Liver (tissue), 9 donors: Measurements from ENCODE around the gene CSTPP1. TPM values are rescaled to one million over a fixed set of nuclear protein-coding genes. Genes with fewer than 3 reads are reported as not detected.

Experiments
- DNase-seq: peaks from one replicate; pipeline ENCODE4 v3.0.0-alpha.2; 2017; ENCODE audit warnings: low spot score
- H3K27ac ChIP-seq, 2 donors: one replicate each; pipeline ENCODE4 v1.7.0; 2013; ENCODE audit warnings: inconsistent platforms in 2 of 2, low read length in 2 of 2, control low read depth in 1 of 2, low read depth in 1 of 2, mild to moderate bottlenecking in 1 of 2
- H3K27me3 ChIP-seq, 4 donors: one replicate each; pipeline versions ENCODE4 v1.6.1 to v1.7.0; 2013; ENCODE audit warnings: low read length in 3 of 4, inconsistent platforms in 1 of 4, mild to moderate bottlenecking in 1 of 4, moderate library complexity in 1 of 4; ENCODE audit not compliant: control insufficient read depth in 4 of 4, insufficient read depth in 4 of 4
- H3K36me3 ChIP-seq, 4 donors: one replicate each; pipeline versions ENCODE4 v1.6.1 to v1.7.0; 2013; ENCODE audit warnings: low read length in 3 of 4, mild to moderate bottlenecking in 3 of 4, low read depth in 1 of 4, moderate library complexity in 1 of 4; ENCODE audit not compliant: control insufficient read depth in 4 of 4, insufficient read depth in 3 of 4
- H3K4me1 ChIP-seq, 4 donors: one replicate each; pipeline versions ENCODE4 v1.6.1 to v1.7.0; 2013; ENCODE audit warnings: low read length in 3 of 4, mild to moderate bottlenecking in 3 of 4, moderate library complexity in 1 of 4; ENCODE audit not compliant: control insufficient read depth in 4 of 4, insufficient read depth in 4 of 4
- H3K4me3 ChIP-seq, 3 donors: one replicate each; pipeline versions ENCODE4 v1.6.1 to v1.7.0; 2013; ENCODE audit warnings: low read length in 3 of 3, control low read depth in 1 of 3, low read depth in 1 of 3, mild to moderate bottlenecking in 1 of 3
- H3K9ac ChIP-seq, 2 donors: one replicate each; pipeline ENCODE4 v1.7.0; 2013; ENCODE audit warnings: low read length in 2 of 2, mild to moderate bottlenecking in 2 of 2, moderate library complexity in 2 of 2, control low read depth in 1 of 2, low read depth in 1 of 2
- H3K9me3 ChIP-seq, 4 donors: one replicate each; pipeline versions ENCODE4 v1.6.1 to v1.7.0; 2013; ENCODE audit warnings: low read length in 3 of 4; ENCODE audit not compliant: control insufficient read depth in 4 of 4
- FOXA1 ChIP-seq: IDR thresholded peaks from 2 replicates; pipeline ENCODE4 v1.6.1; 2016; ENCODE audit warnings: antibody characterized with exemption
- FOXA2 ChIP-seq: IDR thresholded peaks from 2 replicates; pipeline ENCODE4 v1.6.1; 2016; ENCODE audit warnings: antibody characterized with exemption
- GABPA ChIP-seq, 2 donors: IDR thresholded peaks in 1 of 2; conservative IDR thresholded peaks in 1 of 2; 2 replicates each; pipeline ENCODE4 v1.6.1; 2016; ENCODE audit warnings: antibody characterized with exemption in 2 of 2, mild to moderate bottlenecking in 1 of 2, moderate library complexity in 1 of 2
- HNF4A ChIP-seq, 2 donors: conservative IDR thresholded peaks; 2 replicates each; pipeline ENCODE4 v1.6.1; 2016; ENCODE audit warnings: antibody characterized with exemption in 2 of 2, mild to moderate bottlenecking in 2 of 2
- HNF4G ChIP-seq: IDR thresholded peaks from 2 replicates; pipeline ENCODE4 v1.6.1; 2016; ENCODE audit warnings: antibody characterized with exemption
- JUND ChIP-seq, 2 donors: IDR thresholded peaks; 2 replicates each; pipeline ENCODE4 v1.6.1; 2016; ENCODE audit warnings: antibody characterized with exemption in 2 of 2
- NR2F2 ChIP-seq: IDR thresholded peaks from 2 replicates; pipeline ENCODE4 v1.6.1; 2016; ENCODE audit warnings: antibody characterized with exemption
- RAD21 ChIP-seq, 2 donors: IDR thresholded peaks; 2 replicates each; pipeline ENCODE4 v1.6.1; 2016; ENCODE audit warnings: antibody characterized with exemption in 2 of 2, mild to moderate bottlenecking in 2 of 2
- REST ChIP-seq: IDR thresholded peaks from 2 replicates; pipeline ENCODE4 v1.6.1; 2016; ENCODE audit warnings: antibody characterized with exemption, mild to moderate bottlenecking
- RXRA ChIP-seq, 2 donors: IDR thresholded peaks; 2 replicates each; pipeline ENCODE4 v1.6.1; 2017 to 2018; ENCODE audit warnings: antibody characterized with exemption in 2 of 2, mild to moderate bottlenecking in 1 of 2
- SP1 ChIP-seq: IDR thresholded peaks from 2 replicates; pipeline ENCODE4 v1.6.1; 2018; ENCODE audit warnings: antibody characterized with exemption, mild to moderate bottlenecking
- TAF1 ChIP-seq: conservative IDR thresholded peaks from 2 replicates; pipeline ENCODE4 v1.6.1; 2016; ENCODE audit warnings: antibody characterized with exemption, mild to moderate bottlenecking
- YY1 ChIP-seq: IDR thresholded peaks from 2 replicates; pipeline ENCODE4 v1.6.1; 2016; ENCODE audit warnings: antibody characterized with exemption, mild to moderate bottlenecking
- ZBTB33 ChIP-seq: IDR thresholded peaks from 2 replicates; pipeline ENCODE4 v1.6.1; 2016; ENCODE audit warnings: antibody characterized with exemption
- WGBS: extraction: QIAGEN DNeasy Blood & Tissue Kit; methylation state at CpG from one replicate; pipeline ENCODE4 v1.1.7; 2013; 5-methylcytosine and 5-hydroxymethylcytosine counted together
- polyA plus RNA-seq, 2 donors: library from polyadenylated mRNA; stranded (reverse) in 1 of 2; unstranded in 1 of 2; fragments of 200-250 nt in 1 of 2; fragments of >200 nt in 1 of 2; fragmentation: Nextera tagmentation in 1 of 2; extraction: Ambion mirVana in 1 of 2; gene quantifications; one replicate each; pipeline versions ENCODE4 v1.2.1 to v1.2.3, GENCODE V29; 2013 to 2015
- total RNA-seq, 2 donors: library from RNA; depleted of rRNA; stranded (reverse); fragments of >200 nt; gene quantifications; one replicate each; pipeline ENCODE4 v1.2.3, GENCODE V29; 2014
- TF ChIP-seq, protein P1 (sequence below): IDR thresholded peaks from 2 replicates; pipeline ENCODE4 v1.6.1; 2016; ENCODE audit warnings: antibody characterized with exemption
- TF ChIP-seq, protein P2 (sequence below): IDR thresholded peaks from 2 replicates; pipeline ENCODE4 v1.6.1; 2016; ENCODE audit warnings: antibody characterized with exemption
- TF ChIP-seq, protein P3 (sequence below): fragments of 150-350 bp; IDR thresholded peaks from 2 replicates; pipeline ENCODE4 v1.5.1; 2017; ENCODE audit warnings: improper control_type of control experiment, low read depth, low read length; ENCODE audit not compliant: missing input control
- donor health status: healthy.
- donor health status: healthy.
- donor health status: healthy.
- donor health status: healthy.
- donor health status: healthy.

The CSTPP1 gene
- total and polyA plus RNA-seq, 4 donors: 5.4 to 6.6 (median 5.7) TPM

GRCh38 chr11:47157805-47158204 lies 221.2 kb downstream of the CSTPP1 start (continued):
- TF ChIP-seq ZBTB33 (no peak), YY1 (no peak)
- TF ChIP-seq, protein P1, sequence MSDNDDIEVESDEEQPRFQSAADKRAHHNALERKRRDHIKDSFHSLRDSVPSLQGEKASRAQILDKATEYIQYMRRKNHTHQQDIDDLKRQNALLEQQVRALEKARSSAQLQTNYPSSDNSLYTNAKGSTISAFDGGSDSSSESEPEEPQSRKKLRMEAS: no peak

DNA sequence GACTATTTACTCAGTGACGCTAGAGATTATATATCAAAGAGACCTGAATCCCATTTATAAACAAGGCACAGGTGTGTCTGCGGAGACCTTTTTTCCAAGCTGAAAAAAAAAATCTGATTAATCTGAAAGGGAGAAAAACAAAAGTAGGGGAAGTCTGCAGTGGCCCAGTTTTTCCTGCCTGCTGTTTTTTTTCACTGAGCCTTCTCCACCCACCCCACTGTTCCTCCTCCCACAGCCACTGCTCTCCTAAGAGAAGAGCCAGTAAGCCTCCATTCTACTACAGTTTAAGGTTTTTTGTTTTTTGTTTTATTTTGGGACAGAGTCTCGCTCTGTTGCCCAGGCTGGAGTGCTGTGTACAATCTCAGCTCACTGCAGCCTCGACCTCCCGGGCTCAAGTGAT lies 221.7 kb downstream of the CSTPP1 start:
- H3K27me3 ChIP-seq: no peaks in the 10 kb centered on the region
- 79% methylated on average over 5 of the region's 5 CpGs for WGBS

More for the DNA sequence above, 221.7 kb downstream of the CSTPP1 start:
- TF ChIP-seq, protein P1: no peak
- no peak for TF ChIP-seq YY1
- TF ChIP-seq, protein P2, sequence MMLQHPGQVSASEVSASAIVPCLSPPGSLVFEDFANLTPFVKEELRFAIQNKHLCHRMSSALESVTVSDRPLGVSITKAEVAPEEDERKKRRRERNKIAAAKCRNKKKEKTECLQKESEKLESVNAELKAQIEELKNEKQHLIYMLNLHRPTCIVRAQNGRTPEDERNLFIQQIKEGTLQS: no peak
- no peak for TF ChIP-seq FOXA1
- no peak for TF ChIP-seq HNF4A (conservative IDR thresholded peaks at IDR 0.05)
- TF ChIP-seq RXRA (IDR thresholded peaks at IDR 0.05): no peak
- TF ChIP-seq HNF4G: no peak
- no peak for TF ChIP-seq TAF1
- TF ChIP-seq SP1: no peak
- no peak for TF ChIP-seq ZBTB33
- TF ChIP-seq FOXA2: no peak
- no peak for TF ChIP-seq NR2F2
- TF ChIP-seq JUND (IDR thresholded peaks at IDR 0.05): no peak
- TF ChIP-seq GABPA (IDR thresholded peaks at IDR 0.05 in 1 of 2, conservative IDR thresholded peaks at IDR 0.05 in 1 of 2): no peak
- TF ChIP-seq, protein P3, sequence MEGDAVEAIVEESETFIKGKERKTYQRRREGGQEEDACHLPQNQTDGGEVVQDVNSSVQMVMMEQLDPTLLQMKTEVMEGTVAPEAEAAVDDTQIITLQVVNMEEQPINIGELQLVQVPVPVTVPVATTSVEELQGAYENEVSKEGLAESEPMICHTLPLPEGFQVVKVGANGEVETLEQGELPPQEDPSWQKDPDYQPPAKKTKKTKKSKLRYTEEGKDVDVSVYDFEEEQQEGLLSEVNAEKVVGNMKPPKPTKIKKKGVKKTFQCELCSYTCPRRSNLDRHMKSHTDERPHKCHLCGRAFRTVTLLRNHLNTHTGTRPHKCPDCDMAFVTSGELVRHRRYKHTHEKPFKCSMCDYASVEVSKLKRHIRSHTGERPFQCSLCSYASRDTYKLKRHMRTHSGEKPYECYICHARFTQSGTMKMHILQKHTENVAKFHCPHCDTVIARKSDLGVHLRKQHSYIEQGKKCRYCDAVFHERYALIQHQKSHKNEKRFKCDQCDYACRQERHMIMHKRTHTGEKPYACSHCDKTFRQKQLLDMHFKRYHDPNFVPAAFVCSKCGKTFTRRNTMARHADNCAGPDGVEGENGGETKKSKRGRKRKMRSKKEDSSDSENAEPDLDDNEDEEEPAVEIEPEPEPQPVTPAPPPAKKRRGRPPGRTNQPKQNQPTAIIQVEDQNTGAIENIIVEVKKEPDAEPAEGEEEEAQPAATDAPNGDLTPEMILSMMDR: no peak
- TF ChIP-seq REST: no peak
- TF ChIP-seq RAD21 (IDR thresholded peaks at IDR 0.05): no peak
- no peak overlapping the region for H3K27ac ChIP-seq
- H3K9me3 ChIP-seq: no peaks in the 10 kb centered on the region
- no peaks in the 10 kb centered on the region for H3K36me3 ChIP-seq
- H3K4me1 ChIP-seq: peaks cover 0 to 5% (median 0%) of the 10 kb centered on the region in 4 donors
- no peak for DNase-seq
- no peak overlapping the region for H3K4me3 ChIP-seq
- no peak overlapping the region for H3K9ac ChIP-seq
